Vagina (tissue), 2 donors: Measurements from ENCODE around the gene LNX2. TPM values are rescaled to one million over a fixed set of nuclear protein-coding genes. Genes with fewer than 3 reads are reported as not detected.

Experiments used
- DNase-seq, 2 donors: peaks; one replicate each; pipeline ENCODE4 v3.0.0-alpha.2; 2017; ENCODE audit errors: extremely low spot score in 2 of 2
- H3K27ac ChIP-seq: fragments of 200-600 bp; sonication (generic); one replicate; pipeline ENCODE4 v1.5.1; 2019
- H3K27me3 ChIP-seq: fragments of 200-600 bp; sonication (generic); one replicate; pipeline ENCODE4 v1.5.1; 2019
- H3K36me3 ChIP-seq, 2 donors: fragments of 200-600 bp; sonication (generic); one replicate each; pipeline ENCODE4 v1.5.1; 2017 to 2019
- H3K4me1 ChIP-seq: fragments of 200-600 bp; sonication (generic); one replicate; pipeline ENCODE4 v1.5.1; 2019
- H3K4me3 ChIP-seq, 2 donors: fragments of 200-600 bp; sonication (generic); 1 replicate in 1 of 2; 2 replicates in 1 of 2; pipeline ENCODE4 v1.5.1; 2016 to 2019
- H3K9me3 ChIP-seq: fragments of 200-600 bp; sonication (generic); one replicate; pipeline ENCODE4 v1.5.1; 2019
- POLR2A ChIP-seq, 2 donors: fragments of 450-650 bp; IDR thresholded peaks; one replicate each; pipeline ENCODE4 v1.6.1; 2017; ENCODE audit warnings: antibody characterized with exemption in 2 of 2, mild to moderate bottlenecking in 2 of 2, moderate library complexity in 2 of 2
- POLR2AphosphoS5 ChIP-seq, 2 donors: sonication (generic); formaldehyde crosslinking; IDR thresholded peaks; one replicate each; pipeline ENCODE4 v1.9.0; 2017; ENCODE audit warnings: antibody characterized with exemption in 2 of 2, mild to moderate bottlenecking in 2 of 2, low read depth in 1 of 2; ENCODE audit not compliant: insufficient read depth in 1 of 2
- intact Hi-C: fragments of 100-400 bp; cut with DNase I; formaldehyde crosslinking; loops from one replicate; pipeline ENCODE4 v1.15.1; 2023
- total RNA-seq: library from RNA; depleted of rRNA; stranded (reverse); fragments of >200 nt; gene quantifications from one replicate; pipeline ENCODE4 v1.2.3, GENCODE V29; 2016
- TF ChIP-seq, protein P1 (sequence below), 3 experiments: fragments of 450-650 bp in 2 of 3; fragments of 200-600 bp in 1 of 3; sonication (generic) in 1 of 3; IDR thresholded peaks; one replicate each; pipeline ENCODE4 v1.5.1; 2017 to 2019; ENCODE audit warnings: antibody characterized with exemption in 3 of 3, mild to moderate bottlenecking in 2 of 3, moderate library complexity in 2 of 3

LNX2 gene
- total RNA-seq, 1 donor from 2014 or later: 12.0 TPM

DNA sequence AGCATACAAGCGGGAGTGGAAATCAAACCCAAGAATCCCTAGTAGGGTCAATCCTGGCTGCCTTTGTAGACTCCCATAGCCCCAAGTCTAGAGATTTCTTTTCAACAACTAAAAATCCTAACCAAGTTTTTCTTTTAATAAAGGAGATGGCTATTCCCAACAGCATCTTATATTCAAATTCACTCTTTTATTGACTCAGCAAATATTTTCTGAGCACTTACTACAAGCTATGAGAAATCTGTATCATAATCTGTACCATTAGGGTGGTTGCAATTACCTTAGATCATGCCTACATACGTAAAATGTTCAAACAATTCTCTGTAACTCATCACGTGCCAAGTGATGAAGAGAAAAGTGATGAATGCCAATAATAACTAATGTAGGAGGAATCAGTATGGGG lies 54.5 kb downstream of the LNX2 start:
- Histone ChIP-seq H3K9me3 (no peaks in the 10 kb centered on the region), H3K4me1 (no peaks in the 10 kb centered on the region), H3K36me3 (peaks cover 0 to 42% of the 10 kb centered on the region in 2 donors), H3K27me3 (no peaks in the 10 kb centered on the region), H3K27ac (no peak overlapping the region), H3K4me3 (no peak overlapping the region)
- TF ChIP-seq POLR2A (IDR thresholded peaks at IDR 0.05): no peak
- TF ChIP-seq, protein P1, sequence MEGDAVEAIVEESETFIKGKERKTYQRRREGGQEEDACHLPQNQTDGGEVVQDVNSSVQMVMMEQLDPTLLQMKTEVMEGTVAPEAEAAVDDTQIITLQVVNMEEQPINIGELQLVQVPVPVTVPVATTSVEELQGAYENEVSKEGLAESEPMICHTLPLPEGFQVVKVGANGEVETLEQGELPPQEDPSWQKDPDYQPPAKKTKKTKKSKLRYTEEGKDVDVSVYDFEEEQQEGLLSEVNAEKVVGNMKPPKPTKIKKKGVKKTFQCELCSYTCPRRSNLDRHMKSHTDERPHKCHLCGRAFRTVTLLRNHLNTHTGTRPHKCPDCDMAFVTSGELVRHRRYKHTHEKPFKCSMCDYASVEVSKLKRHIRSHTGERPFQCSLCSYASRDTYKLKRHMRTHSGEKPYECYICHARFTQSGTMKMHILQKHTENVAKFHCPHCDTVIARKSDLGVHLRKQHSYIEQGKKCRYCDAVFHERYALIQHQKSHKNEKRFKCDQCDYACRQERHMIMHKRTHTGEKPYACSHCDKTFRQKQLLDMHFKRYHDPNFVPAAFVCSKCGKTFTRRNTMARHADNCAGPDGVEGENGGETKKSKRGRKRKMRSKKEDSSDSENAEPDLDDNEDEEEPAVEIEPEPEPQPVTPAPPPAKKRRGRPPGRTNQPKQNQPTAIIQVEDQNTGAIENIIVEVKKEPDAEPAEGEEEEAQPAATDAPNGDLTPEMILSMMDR (IDR thresholded peaks at IDR 0.05): no peak
- no peak for TF ChIP-seq POLR2AphosphoS5 (IDR thresholded peaks at IDR 0.05; ENCODE audit: insufficient read depth in 1 of 2, low read depth in 1 of 2)
- DNase-seq: no peak
- intact Hi-C loops: no loop called here

DNA sequence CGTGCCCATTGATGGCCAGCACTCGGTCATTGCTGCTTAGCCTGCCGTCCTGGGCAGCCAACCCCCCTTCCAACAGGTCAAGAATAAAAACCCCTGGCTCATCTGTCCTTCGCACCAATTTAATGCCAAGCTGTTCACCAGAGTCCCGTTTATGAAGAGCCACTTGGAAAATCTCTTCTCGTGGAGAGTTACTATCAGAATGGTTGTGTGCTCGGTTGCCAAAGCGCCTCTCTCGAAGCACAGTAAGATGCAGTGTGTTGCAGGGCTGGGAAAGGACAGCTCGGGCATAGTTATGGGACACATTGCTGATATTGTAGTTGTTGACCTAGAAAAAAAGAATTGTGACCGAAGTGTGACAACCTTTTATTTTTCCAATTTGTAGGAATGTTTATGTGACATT lies 57.9 kb downstream of the LNX2 start:
- Histone ChIP-seq H3K9me3 (no peaks in the 10 kb centered on the region), H3K4me3 (no peak overlapping the region), H3K4me1 (no peaks in the 10 kb centered on the region), H3K36me3 (peaks cover 0 to 33% of the 10 kb centered on the region in 2 donors), H3K27me3 (no peaks in the 10 kb centered on the region), H3K27ac (no peak overlapping the region)
- DNase-seq: no peak
- intact Hi-C loops: no loop called here
- TF ChIP-seq, protein P1 (IDR thresholded peaks at IDR 0.05): no peak
- TF ChIP-seq POLR2A (IDR thresholded peaks at IDR 0.05) (no peak), POLR2AphosphoS5 (IDR thresholded peaks at IDR 0.05; ENCODE audit: insufficient read depth in 1 of 2, low read depth in 1 of 2) (no peak)

DNA sequence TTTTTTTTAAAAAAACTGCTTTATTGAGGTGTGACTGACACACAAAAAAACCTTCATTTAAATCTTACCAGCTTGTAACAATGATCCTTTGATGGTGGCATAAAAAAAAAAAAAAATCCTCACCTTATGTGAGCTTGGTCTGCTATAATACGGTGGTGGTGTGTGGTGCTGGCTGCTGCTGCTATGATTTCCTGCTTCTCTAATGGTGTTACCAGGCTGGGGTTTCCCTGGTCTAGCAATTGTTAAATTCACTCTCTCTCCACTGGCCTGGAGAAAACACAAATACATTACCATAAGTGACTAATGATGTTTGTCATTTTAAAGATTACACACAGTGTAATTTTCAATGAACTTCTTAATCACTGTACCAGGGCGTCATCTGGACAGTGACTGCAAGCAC lies 60.6 kb downstream of the LNX2 start:
- Histone ChIP-seq H3K4me3 (no peak overlapping the region), H3K27me3 (no peaks in the 10 kb centered on the region), H3K4me1 (no peaks in the 10 kb centered on the region), H3K9me3 (no peaks in the 10 kb centered on the region), H3K36me3 (peaks cover 0 to 29% of the 10 kb centered on the region in 2 donors), H3K27ac (no peak overlapping the region)
- TF ChIP-seq, protein P1 (IDR thresholded peaks at IDR 0.05): no peak
- TF ChIP-seq POLR2AphosphoS5 (IDR thresholded peaks at IDR 0.05; ENCODE audit: insufficient read depth in 1 of 2, low read depth in 1 of 2): no peak
- no peak for TF ChIP-seq POLR2A (IDR thresholded peaks at IDR 0.05)
- DNase-seq: no peak
- intact Hi-C loops: no loop called here

DNA sequence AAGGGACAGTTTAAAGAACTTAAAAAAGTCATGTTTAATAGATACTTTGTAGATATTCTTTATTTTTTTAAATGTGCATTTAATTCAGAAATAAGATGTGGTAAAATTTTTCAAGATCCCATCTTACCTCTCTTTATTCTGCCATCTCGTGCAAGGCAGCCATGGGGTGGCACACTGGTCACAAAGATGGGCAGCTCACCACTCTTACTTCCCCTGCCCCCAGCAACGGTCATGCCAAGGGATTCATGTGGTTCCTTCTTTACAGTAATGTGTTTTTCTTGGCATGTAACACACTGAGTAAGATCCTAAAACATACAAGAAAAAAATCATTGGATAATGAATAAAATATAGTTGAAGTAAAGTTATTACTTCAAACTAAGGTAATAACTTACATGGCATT lies 64.2 kb downstream of the LNX2 start:
- TF ChIP-seq, protein P1 (IDR thresholded peaks at IDR 0.05): no peak
- TF ChIP-seq POLR2A (IDR thresholded peaks at IDR 0.05) (no peak), POLR2AphosphoS5 (IDR thresholded peaks at IDR 0.05; ENCODE audit: insufficient read depth in 1 of 2, low read depth in 1 of 2) (no peak)
- H3K27ac ChIP-seq: no peak overlapping the region
- intact Hi-C loops: no loop called here
- H3K4me1 ChIP-seq: no peaks in the 10 kb centered on the region
- no peak for DNase-seq
- no peak overlapping the region for H3K4me3 ChIP-seq
- no peaks in the 10 kb centered on the region for H3K27me3 ChIP-seq
- H3K9me3 ChIP-seq: no peaks in the 10 kb centered on the region
- peaks cover 4 to 40% of the 10 kb centered on the region in 2 donors for H3K36me3 ChIP-seq

DNA sequence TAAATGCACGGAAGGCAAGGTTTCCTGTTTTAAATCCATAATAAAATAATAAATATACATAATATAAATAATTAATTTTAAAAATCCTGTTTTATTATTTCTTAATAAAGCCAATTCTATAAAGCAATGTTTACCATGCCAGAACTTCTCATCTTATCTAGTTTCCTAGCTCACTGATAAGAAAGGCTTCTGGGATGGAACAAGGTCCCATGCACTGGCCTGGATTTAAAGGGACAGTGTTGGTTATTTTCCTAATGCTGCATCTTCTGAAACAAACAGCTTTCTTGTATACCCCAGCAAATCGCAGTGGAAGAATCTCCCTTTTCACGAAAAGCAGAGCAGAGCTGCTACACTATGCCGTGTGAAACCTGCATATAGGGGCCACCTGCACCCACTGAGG lies 68.8 kb downstream of the LNX2 start:
- H3K27me3 ChIP-seq: no peaks in the 10 kb centered on the region
- no peak overlapping the region for H3K4me3 ChIP-seq
- DNase-seq: no peak
- H3K36me3 ChIP-seq: peaks cover 4 to 62% of the 10 kb centered on the region in 2 donors
- intact Hi-C loops: no loop called here
- no peak for TF ChIP-seq POLR2A (IDR thresholded peaks at IDR 0.05)
- TF ChIP-seq, protein P1 (IDR thresholded peaks at IDR 0.05): no peak
- no peak for TF ChIP-seq POLR2AphosphoS5 (IDR thresholded peaks at IDR 0.05; ENCODE audit: insufficient read depth in 1 of 2, low read depth in 1 of 2)
- no peaks in the 10 kb centered on the region for H3K9me3 ChIP-seq
- H3K4me1 ChIP-seq: no peaks in the 10 kb centered on the region
- no peak overlapping the region for H3K27ac ChIP-seq
